PC-3 (cell line): Measurements from ENCODE around the gene FYN. TPM values are rescaled to one million over a fixed set of nuclear protein-coding genes. Genes with fewer than 3 reads are reported as not detected.

Experiments
- ATAC-seq: fragments of 200-7000 bp; cut with Tn5 transposase; 2 replicates; pipeline ENCODE4 v1.9.1; 2020; ENCODE audit warnings: mild to moderate bottlenecking, moderate library complexity
- BruUV-seq: library from RNA; stranded (reverse); fragments of 400-500 nt; replicated peaks from 2 replicates; lab custom pipeline; 2021; lab: Mats Ljungman, UMichigan
- CTCF ChIA-PET: fragments of 300-600 bp; sonication (Branson Sonifier 250); formaldehyde crosslinking; loops from one replicate; lab custom pipeline; 2022; ENCODE audit warnings: antibody characterized with exemption; lab: Charles Lee
- POLR2A ChIA-PET: fragments of 300-600 bp; sonication (Branson Sonifier 250); formaldehyde crosslinking; loops from one replicate; lab custom pipeline; 2022; ENCODE audit warnings: antibody characterized with exemption; ENCODE audit not compliant: unreplicated experiment; lab: Charles Lee
- DNase-seq: peaks from one replicate; pipeline ENCODE4 v3.0.0-alpha.2; 2015
- H2AFZ ChIP-seq: fragments of 300-600 bp; sonication (generic); 2 replicates; pipeline ENCODE4 v1.6.0; 2016; ENCODE audit warnings: antibody characterized with exemption, low read length
- H3F3A ChIP-seq: fragments of 300-600 bp; sonication (generic); one replicate; pipeline ENCODE4 v1.6.0; 2017; ENCODE audit warnings: antibody characterized with exemption, low read length, control low read depth, mild to moderate bottlenecking; ENCODE audit not compliant: unreplicated experiment
- H3K27ac ChIP-seq: fragments of 300-600 bp; sonication (generic); 2 replicates; pipeline ENCODE4 v1.5.1; 2016; ENCODE audit warnings: mild to moderate bottlenecking, low read length
- H3K27me3 ChIP-seq: fragments of 300-600 bp; sonication (generic); 2 replicates; pipeline ENCODE4 v1.6.1; 2016; ENCODE audit warnings: low read length, mixed read lengths
- H3K36me3 ChIP-seq: fragments of 300-600 bp; sonication (generic); 2 replicates; pipeline ENCODE4 v1.6.1; 2016; ENCODE audit warnings: low read depth, mixed run types, low read length, mixed read lengths
- H3K4me1 ChIP-seq: fragments of 300-600 bp; sonication (generic); 2 replicates; pipeline ENCODE4 v1.5.1; 2016; ENCODE audit warnings: low read length; ENCODE audit not compliant: insufficient read depth
- H3K4me2 ChIP-seq: fragments of 300-600 bp; sonication (generic); 2 replicates; pipeline ENCODE4 v1.6.0; 2016; ENCODE audit warnings: low read length
- H3K4me3 ChIP-seq: fragments of 300-600 bp; sonication (generic); 2 replicates; pipeline ENCODE4 v1.5.1; 2016; ENCODE audit warnings: mild to moderate bottlenecking, low read length, mixed read lengths
- H3K79me2 ChIP-seq: fragments of 300-600 bp; sonication (generic); 2 replicates; pipeline ENCODE4 v1.6.1; 2017; ENCODE audit warnings: low read length, mixed read lengths
- H3K9ac ChIP-seq: fragments of 300-600 bp; sonication (generic); 2 replicates; pipeline ENCODE4 v1.6.0; 2016; ENCODE audit warnings: mild to moderate bottlenecking, low read length
- H3K9me2 ChIP-seq: fragments of 300-600 bp; sonication (generic); replicated peaks from 2 replicates; pipeline ENCODE4 v1.6.1; 2016; ENCODE audit warnings: mixed run types, low read length, mixed read lengths
- H3K9me3 ChIP-seq: fragments of 300-600 bp; sonication (generic); 2 replicates; pipeline ENCODE4 v1.6.1; 2016; ENCODE audit warnings: low read length, mixed read lengths
- H4K20me1 ChIP-seq: fragments of 300-600 bp; sonication (generic); 2 replicates; pipeline ENCODE4 v1.6.1; 2016; ENCODE audit warnings: low read length, mixed read lengths
- CTCF ChIP-seq: fragments of 300-600 bp; sonication (generic); conservative IDR thresholded peaks from 2 replicates; pipeline ENCODE4 v1.5.1; 2017; ENCODE audit warnings: antibody characterized with exemption, low read depth, mild to moderate bottlenecking, low read length
- EZH2 ChIP-seq: fragments of 300-600 bp; sonication (generic); IDR thresholded peaks from one replicate; pipeline ENCODE4 v1.6.1; 2017; ENCODE audit warnings: antibody characterized with exemption, mild to moderate bottlenecking, low read length; ENCODE audit not compliant: unreplicated experiment
- EZH2phosphoT487 ChIP-seq: fragments of 300-600 bp; sonication (generic); IDR thresholded peaks from 2 replicates; pipeline ENCODE4 v1.6.1; 2018; ENCODE audit warnings: mild to moderate bottlenecking, antibody characterized with exemption, low read length, borderline replicate concordance
- intact Hi-C: fragments of 100-400 bp; cut with micrococcal nuclease; formaldehyde crosslinking; loops from 2 replicates; pipeline ENCODE4 v1.9.0; 2023
- total RNA-seq: library from RNA; depleted of rRNA; stranded (reverse); fragments of >200 nt; gene quantifications from 2 replicates; pipeline ENCODE4 v1.2.3, GENCODE V29; 2014

The FYN gene
- total RNA-seq, 1 experiment from 2014 or later, result 27.6 TPM

- Histone ChIP-seq H2AFZ (no peak overlapping the region), H3K4me2 (no peak overlapping the region), H3K9ac (no peak overlapping the region), H3K27me3 (no peaks in the 10 kb centered on the region), H3K4me3 (no peak overlapping the region), H3K9me3 (no peaks in the 10 kb centered on the region), H3K36me3 (no peaks in the 10 kb centered on the region), H3K9me2 (no peaks in the 10 kb centered on the region), H3K4me1 (no peaks in the 10 kb centered on the region), H3K27ac (no peak overlapping the region), H3K79me2 (no peaks in the 10 kb centered on the region), H4K20me1 (no peaks in the 10 kb centered on the region), H3F3A (no peaks in the 10 kb centered on the region)
- no peak for TF ChIP-seq EZH2phosphoT487
- 0 out of 2 replicates have a peak, but pooled peaks have one; percentile 26 for TF ChIP-seq CTCF
- TF ChIP-seq EZH2, result no peak
- BruUV-seq, result no TSS peak
- ChIA-PET POLR2A (no interaction called here), CTCF (no interaction called here)
- intact Hi-C loops, result no loop called here
- DNase-seq (peak; percentile 27), ATAC-seq (no peak)
Measured at GRCh38 chr6:111727802-111728201, 145.4 kb downstream of the FYN start.

GRCh38 chr6:111727041-111727440, 146.2 kb downstream of the FYN start:
- no peaks in the 10 kb centered on the region for H4K20me1 ChIP-seq
- no peaks in the 10 kb centered on the region for H3K79me2 ChIP-seq
- no peak overlapping the region for H3K4me3 ChIP-seq
- no peak overlapping the region for H2AFZ ChIP-seq
- H3K27me3 ChIP-seq, result no peaks in the 10 kb centered on the region
- H3K4me1 ChIP-seq, result no peaks in the 10 kb centered on the region
- H3K9ac ChIP-seq, result no peak overlapping the region
- no peaks in the 10 kb centered on the region for H3K9me2 ChIP-seq
- H3K9me3 ChIP-seq, result no peaks in the 10 kb centered on the region
- no peak overlapping the region for H3K4me2 ChIP-seq
- ATAC-seq (no peak), DNase-seq (no peak)
- H3F3A ChIP-seq, result no peaks in the 10 kb centered on the region
- H3K27ac ChIP-seq, result no peak overlapping the region
- ChIA-PET POLR2A (no interaction called here), CTCF (interaction anchor here (0.6 kb wide), 1 partner anchor 153 kb away, joined by 3 read pairs; no protein-coding TSS in a partner anchor)
- intact Hi-C loops, result no loop called here
- no TSS peak for BruUV-seq
- TF ChIP-seq CTCF (no peak), EZH2phosphoT487 (no peak), EZH2 (no peak)
- no peaks in the 10 kb centered on the region for H3K36me3 ChIP-seq

- H2AFZ ChIP-seq, result no peak overlapping the region
- intact Hi-C loops, result no loop called here
- ATAC-seq (no peak), DNase-seq (no peak)
- CTCF ChIA-PET, result no interaction called here
- no peak overlapping the region for H3K9ac ChIP-seq
- H3K9me2 ChIP-seq, result no peaks in the 10 kb centered on the region
- BruUV-seq, result no TSS peak
- no peak overlapping the region for H3K27ac ChIP-seq
- H4K20me1 ChIP-seq, result no peaks in the 10 kb centered on the region
- H3K4me2 ChIP-seq, result no peak overlapping the region
- H3F3A ChIP-seq, result no peaks in the 10 kb centered on the region
- H3K27me3 ChIP-seq, result no peaks in the 10 kb centered on the region
- no peak for TF ChIP-seq EZH2
- TF ChIP-seq CTCF, result no peak
- no peak for TF ChIP-seq EZH2phosphoT487
- no peak overlapping the region for H3K4me3 ChIP-seq
- H3K79me2 ChIP-seq, result no peaks in the 10 kb centered on the region
- H3K9me3 ChIP-seq, result no peaks in the 10 kb centered on the region
- no peaks in the 10 kb centered on the region for H3K4me1 ChIP-seq
- POLR2A ChIA-PET, result no interaction called here
- no peaks in the 10 kb centered on the region for H3K36me3 ChIP-seq
Measured at GRCh38 chr6:111725446-111726112, 147.7 kb downstream of the FYN start.
